Memory B cell (primary cell): ENCODE data around the gene BHMT.
"Not testable (repeated sequence)": the region's sequence is repeated elsewhere in the genome, so short reads cannot be mapped to it uniquely, and the experiment has no call there.

ENCODE experiments used
- ATAC-seq: fragments of 150-1000 bp; cut with Tn5 transposase; 2 replicates; pipeline ENCODE4 v1.10.0; 2021; ENCODE audit warnings: low read depth, mild to moderate bottlenecking, moderate library complexity
- DNase-seq, 2 donors: peaks; one replicate each; pipeline ENCODE4 v3.0.0; 2022; ENCODE audit warnings: low spot score in 2 of 2
- H3K27ac Mint-ChIP-seq: one replicate; pipeline ENCODE4 v1.8.0; 2022; ENCODE audit warnings: mild to moderate bottlenecking, moderate library complexity, mixed read lengths
- H3K27me3 Mint-ChIP-seq: one replicate; pipeline ENCODE4 v1.8.0; 2022; ENCODE audit warnings: mixed read lengths
- H3K36me3 Mint-ChIP-seq: one replicate; pipeline ENCODE4 v1.8.0; 2022; ENCODE audit warnings: mild to moderate bottlenecking, mixed read lengths
- H3K4me1 Mint-ChIP-seq: one replicate; pipeline ENCODE4 v1.8.0; 2022; ENCODE audit warnings: mixed read lengths
- H3K4me3 Mint-ChIP-seq: one replicate; pipeline ENCODE4 v1.8.0; 2022; ENCODE audit warnings: mild to moderate bottlenecking, moderate library complexity, mixed read lengths
- H3K9me3 Mint-ChIP-seq: one replicate; pipeline ENCODE4 v1.8.0; 2022; ENCODE audit warnings: mixed read lengths

Gene BHMT

DNA sequence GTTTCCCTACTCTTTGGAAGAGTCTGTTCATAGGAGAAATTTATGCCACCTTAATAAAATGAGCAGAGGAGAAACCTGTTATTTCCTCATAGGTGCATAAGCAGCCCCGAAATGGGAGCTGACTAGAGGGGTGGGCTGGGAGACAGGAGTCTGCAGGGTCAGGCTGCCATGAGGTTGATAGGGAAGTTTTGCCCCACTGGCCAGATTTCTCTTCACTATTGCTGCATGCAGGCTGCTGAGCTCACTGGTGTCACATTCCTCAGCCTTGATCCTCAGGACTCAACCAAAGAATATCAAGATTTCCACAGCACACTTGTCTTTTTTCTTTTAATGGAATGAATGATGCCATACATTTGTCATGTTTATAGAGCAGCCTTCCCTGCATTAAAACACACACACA, 60.7 kb downstream of the BHMT start:
- H3K36me3 Mint-ChIP-seq = no peaks in the 10 kb centered on the region
- ATAC-seq = no peak
- no peak overlapping the region for H3K27ac Mint-ChIP-seq
- no peaks in the 10 kb centered on the region for H3K4me1 Mint-ChIP-seq
- H3K9me3 Mint-ChIP-seq = peaks cover 3% of the 10 kb centered on the region
- H3K27me3 Mint-ChIP-seq = no peaks in the 10 kb centered on the region
- no peak overlapping the region for H3K4me3 Mint-ChIP-seq
- DNase-seq = no peak

DNA sequence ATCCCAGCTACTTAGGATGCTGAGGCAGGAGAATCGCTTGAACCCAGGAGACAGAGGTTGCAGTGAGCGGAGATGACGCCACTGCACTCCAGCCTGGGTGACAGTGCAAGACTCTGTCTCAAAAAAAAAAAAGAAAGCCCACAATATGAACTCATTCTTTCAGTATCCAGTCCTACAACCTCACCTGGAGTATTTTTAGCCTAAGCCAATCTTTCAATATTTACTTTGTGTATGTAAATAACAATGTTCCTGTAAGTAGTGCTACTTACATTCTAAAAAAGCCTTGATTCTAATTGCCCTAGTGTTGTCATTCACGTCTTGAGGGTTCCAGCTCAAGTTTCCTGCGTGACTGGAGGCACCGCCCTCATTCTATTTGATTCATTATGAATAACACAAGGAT, 62.0 kb downstream of the BHMT start:
- ATAC-seq = no peak
- H3K4me1 Mint-ChIP-seq = no peaks in the 10 kb centered on the region
- no peak overlapping the region for H3K27ac Mint-ChIP-seq
- H3K9me3 Mint-ChIP-seq = no peaks in the 10 kb centered on the region
- H3K27me3 Mint-ChIP-seq = no peaks in the 10 kb centered on the region
- no peak for DNase-seq
- no peaks in the 10 kb centered on the region for H3K36me3 Mint-ChIP-seq
- no peak overlapping the region for H3K4me3 Mint-ChIP-seq

DNA sequence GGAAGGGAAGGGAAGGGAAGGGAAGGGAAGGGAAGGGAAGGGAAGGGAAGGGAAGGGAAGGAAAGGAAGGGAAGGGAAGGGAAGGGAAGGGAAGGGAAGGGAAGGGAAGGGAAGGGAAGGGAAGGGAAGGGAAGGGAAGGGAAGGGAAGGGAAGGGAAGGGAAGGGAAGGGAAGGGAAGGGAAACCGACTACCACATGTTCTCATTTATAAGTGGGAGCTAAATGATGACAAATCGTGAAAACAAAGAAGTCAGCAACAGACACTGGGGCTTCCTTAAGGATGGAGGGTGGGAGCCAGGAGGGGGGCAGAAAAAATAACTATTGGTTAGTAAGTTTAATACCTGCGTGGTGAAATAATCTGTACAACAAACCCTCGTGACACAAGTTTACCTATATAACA, 68.8 kb downstream of the BHMT start:
- not testable (repeated sequence) for H3K27me3 Mint-ChIP-seq, H3K9me3 Mint-ChIP-seq, H3K4me1 Mint-ChIP-seq, DNase-seq, H3K27ac Mint-ChIP-seq, ATAC-seq, H3K4me3 Mint-ChIP-seq, H3K36me3 Mint-ChIP-seq

DNA sequence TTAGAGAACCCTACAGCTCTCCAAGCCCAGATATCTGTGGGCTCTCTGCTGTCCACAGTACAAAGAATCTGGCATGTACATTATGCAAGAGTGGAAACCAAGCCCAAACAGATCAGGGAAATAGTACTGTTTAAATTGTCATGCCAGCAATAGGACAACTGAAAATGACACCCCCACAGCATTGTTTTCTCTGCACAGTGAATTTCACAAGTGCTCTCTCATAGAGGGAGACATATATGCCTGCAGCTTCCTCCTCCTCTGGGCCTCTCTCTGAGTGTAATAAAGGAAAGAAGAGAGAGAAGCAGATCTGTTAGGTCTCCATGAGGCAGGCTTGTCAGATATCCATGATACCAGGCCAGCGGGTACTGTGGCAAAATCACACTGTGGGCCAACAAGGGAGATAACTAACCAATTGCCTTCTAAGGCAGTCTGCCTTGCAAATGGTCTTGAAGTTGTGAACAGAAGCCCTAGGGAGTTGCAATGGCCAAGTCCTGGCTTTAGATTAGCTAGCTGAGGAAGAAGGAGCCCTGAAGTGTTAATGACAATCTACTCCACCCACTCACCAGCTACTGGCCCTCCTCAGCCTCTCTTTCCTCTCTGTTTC, 69.9 kb downstream of the BHMT start:
- DNase-seq (no peak), ATAC-seq (no peak)
- no peaks in the 10 kb centered on the region for H3K27me3 Mint-ChIP-seq
- no peaks in the 10 kb centered on the region for H3K9me3 Mint-ChIP-seq
- H3K4me1 Mint-ChIP-seq = no peaks in the 10 kb centered on the region
- H3K36me3 Mint-ChIP-seq = no peaks in the 10 kb centered on the region
- no peak overlapping the region for H3K27ac Mint-ChIP-seq
- H3K4me3 Mint-ChIP-seq = no peak overlapping the region
